IMR-90 (cell line): ENCODE measurements around the gene ST6GALNAC3. TPM values are rescaled to one million over a fixed set of nuclear protein-coding genes. Genes with fewer than 3 reads are reported as not detected.
"Not testable (repeated sequence)": the region's sequence is repeated elsewhere in the genome, so short reads cannot be mapped to it uniquely, and the experiment has no call there.

Source experiments
- ATAC-seq: fragments of 200-7000 bp; cut with Tn5 transposase; 2 replicates; pipeline ENCODE4 v1.9.1; 2020; ENCODE audit warnings: low read depth, mild to moderate bottlenecking, moderate library complexity
- BruUV-seq: library from RNA; stranded (reverse); fragments of 400-500 nt; replicated peaks from 2 replicates; lab custom pipeline; 2021; lab: Mats Ljungman, UMichigan
- CTCF ChIA-PET: fragments of 300-600 bp; formaldehyde crosslinking; extraction: SDS; loops from one replicate; lab custom pipeline; 2021; ENCODE audit warnings: antibody characterized with exemption; lab: Yijun Ruan, JAX
- POLR2A ChIA-PET: fragments of 300-600 bp; sonication (Branson Sonifier 250); formaldehyde crosslinking; loops from one replicate; lab custom pipeline; 2022; ENCODE audit warnings: antibody characterized with exemption; ENCODE audit not compliant: unreplicated experiment; lab: Charles Lee
- DNase-seq: peaks from one replicate; pipeline ENCODE4 v3.0.0; 2013
- H2AFZ ChIP-seq: replicated peaks from 2 replicates; pipeline ENCODE3; 2013; ENCODE audit warnings: low read length, mild to moderate bottlenecking; ENCODE audit not compliant: poor library complexity
- H2AK5ac ChIP-seq: 2 replicates; pipeline ENCODE4 v1.6.1; 2013; ENCODE audit warnings: low read depth, low read length, inconsistent platforms
- H2AK9ac ChIP-seq: replicated peaks from 2 replicates; pipeline ENCODE3; 2013; ENCODE audit warnings: mild to moderate bottlenecking, low read depth, low read length, moderate library complexity; ENCODE audit not compliant: poor library complexity
- H2BK120ac ChIP-seq: 2 replicates; pipeline ENCODE4 v1.6.1; 2013; ENCODE audit warnings: low read depth, low read length, inconsistent platforms
- H2BK15ac ChIP-seq: 3 replicates; pipeline ENCODE4 v1.6.1; 2013; ENCODE audit warnings: low read depth, low read length, inconsistent platforms
- H2BK20ac ChIP-seq: 2 replicates; pipeline ENCODE4 v1.6.1; 2013; ENCODE audit warnings: low read depth, mild to moderate bottlenecking, inconsistent platforms, low read length, moderate library complexity
- H2BK5ac ChIP-seq: 2 replicates; pipeline ENCODE4 v1.6.1; 2013; ENCODE audit warnings: mild to moderate bottlenecking, low read depth, low read length, inconsistent platforms; ENCODE audit not compliant: poor library complexity, severe bottlenecking
- H3K14ac ChIP-seq: replicated peaks from 2 replicates; pipeline ENCODE4 v1.6.1; 2013; ENCODE audit warnings: low read depth, low read length, inconsistent platforms
- H3K18ac ChIP-seq: 2 replicates; pipeline ENCODE4 v1.6.1; 2013; ENCODE audit warnings: low read depth, low read length, control low read depth
- H3K23ac ChIP-seq: 2 replicates; pipeline ENCODE4 v1.6.1; 2013; ENCODE audit warnings: low read depth, low read length, inconsistent platforms
- H3K27ac ChIP-seq: 2 replicates; pipeline ENCODE4 v1.5.1; 2013; ENCODE audit warnings: mild to moderate bottlenecking, control low read depth, low read length; ENCODE audit not compliant: insufficient read depth
- H3K27me3 ChIP-seq: 2 replicates; pipeline ENCODE4 v1.6.1; 2013; ENCODE audit warnings: low read length; ENCODE audit not compliant: control insufficient read depth, insufficient read depth
- H3K36me3 ChIP-seq: 2 replicates; pipeline ENCODE4 v1.6.1; 2013; ENCODE audit warnings: low read length, mixed read lengths; ENCODE audit not compliant: control insufficient read depth, insufficient read depth
- H3K4ac ChIP-seq: 2 replicates; pipeline ENCODE4 v1.6.1; 2013; ENCODE audit warnings: low read depth, low read length, inconsistent platforms
- H3K4me1 ChIP-seq: 2 replicates; pipeline ENCODE4 v1.6.1; 2013; ENCODE audit warnings: low read length, mixed read lengths; ENCODE audit not compliant: control insufficient read depth, insufficient read depth
- H3K4me2 ChIP-seq: 2 replicates; pipeline ENCODE4 v1.6.1; 2013; ENCODE audit warnings: low read depth, mild to moderate bottlenecking, control low read depth, low read length, moderate library complexity
- H3K4me3 ChIP-seq: 2 replicates; pipeline ENCODE4 v1.5.1; 2013; ENCODE audit warnings: low read depth, mild to moderate bottlenecking, control low read depth, low read length, moderate library complexity; ENCODE audit not compliant: insufficient read depth
- H3K56ac ChIP-seq: 2 replicates; pipeline ENCODE4 v1.6.1; 2013; ENCODE audit warnings: low read length, inconsistent platforms; ENCODE audit not compliant: insufficient read depth; ENCODE audit errors: extremely low read depth
- H3K79me1 ChIP-seq, 2 experiments: 2 replicates each; pipeline ENCODE4 v1.6.1; 2013; ENCODE audit warnings: low read length in 2 of 2, inconsistent platforms in 1 of 2, low read depth in 1 of 2
- H3K9ac ChIP-seq: 2 replicates; pipeline ENCODE4 v1.6.1; 2013; ENCODE audit warnings: low read depth, low read length, control low read depth
- H3K9me1 ChIP-seq: 2 replicates; pipeline ENCODE4 v1.6.1; 2013; ENCODE audit warnings: low read length, inconsistent platforms; ENCODE audit not compliant: insufficient read depth
- H3K9me3 ChIP-seq: 2 replicates; pipeline ENCODE4 v1.6.1; 2013; ENCODE audit warnings: low read length; ENCODE audit not compliant: control insufficient read depth, insufficient read depth
- H4K20me1 ChIP-seq: 2 replicates; pipeline ENCODE4 v1.6.1; 2013; ENCODE audit warnings: low read length, inconsistent platforms; ENCODE audit not compliant: insufficient read depth
- H4K5ac ChIP-seq: 2 replicates; pipeline ENCODE4 v1.6.1; 2013; ENCODE audit warnings: mild to moderate bottlenecking, low read depth, low read length, control low read depth
- H4K8ac ChIP-seq, 2 experiments: 2 replicates each; pipeline ENCODE4 v1.6.1; 2013; ENCODE audit warnings: low read depth in 2 of 2, low read length in 2 of 2, control low read depth in 1 of 2, inconsistent platforms in 1 of 2
- H4K91ac ChIP-seq: 2 replicates; pipeline ENCODE4 v1.6.1; 2013; ENCODE audit warnings: low read depth, low read length, inconsistent platforms; ENCODE audit not compliant: insufficient read depth
- FOS ChIP-seq: fragments of 150-350 bp; IDR thresholded peaks from 2 replicates; pipeline ENCODE4 v1.6.1; 2016; ENCODE audit warnings: low read depth, low read length
- MAZ ChIP-seq: IDR thresholded peaks from 2 replicates; pipeline ENCODE4 v1.6.1; 2012; ENCODE audit warnings: low read depth, mild to moderate bottlenecking, low read length, improper control_type of control experiment, moderate library complexity, borderline replicate concordance
- WGBS, 2 experiments: methylation state at CpG; one replicate each; pipeline versions ENCODE4 v1.1.5 to v1.1.7; 2013; ENCODE audit warnings: missing lambda C conversion rate in 2 of 2; ENCODE audit not compliant: insufficient read length in 1 of 2; ENCODE audit errors: extremely low coverage in 2 of 2; 5-methylcytosine and 5-hydroxymethylcytosine counted together
- dilution Hi-C: fragments of 300-500 bp; cut with HindIII; formaldehyde crosslinking; loops from one replicate; pipeline ENCODE4 v1.14.3; 2018; ENCODE audit warnings: low sequenced_read_pairs; ENCODE audit not compliant: unreplicated experiment
- in situ Hi-C: fragments of 300-500 bp; cut with MboI; formaldehyde crosslinking; loops from 3 replicates; pipeline ENCODE4 v1.14.3; 2019; ENCODE audit warnings: low sequenced_read_pairs, inconsistent platforms, mixed read lengths
- intact Hi-C: fragments of 100-400 bp; cut with micrococcal nuclease; formaldehyde crosslinking; loops from 2 replicates; pipeline ENCODE4 v1.10.0; 2022
- polyA plus RNA-seq, 3 experiments: library from polyadenylated mRNA; depleted of rRNA; stranded (reverse); fragments of >200 nt; gene quantifications; 2 replicates each; pipeline ENCODE4 v1.2.3, GENCODE V29; 2012; ENCODE audit warnings: low replicate concordance in 1 of 3
- total RNA-seq: library from RNA; depleted of rRNA; stranded (reverse); fragments of >200 nt; gene quantifications from 2 replicates; pipeline ENCODE4 v1.2.3, GENCODE V29; 2012

The ST6GALNAC3 gene
- total and polyA plus RNA-seq, 2 of the 4 experiments (the other 2 are of a cell fraction), result 0.65 to 1.3 TPM

- Histone ChIP-seq H4K20me1 (no peaks in the 10 kb centered on the region), H4K8ac (no peak overlapping the region), H3K4me3 (no peak overlapping the region), H2BK20ac (no peak overlapping the region), H2BK120ac (no peak overlapping the region), H3K4me1 (no peaks in the 10 kb centered on the region), H3K18ac (no peak overlapping the region), H2AFZ (no peak overlapping the region), H3K4ac (no peak overlapping the region), H3K14ac (no peak overlapping the region), H2BK15ac (no peak overlapping the region), H4K91ac (no peak overlapping the region), H3K23ac (no peak overlapping the region), H3K27me3 (no peaks in the 10 kb centered on the region), H3K56ac (no peak overlapping the region), H3K36me3 (no peaks in the 10 kb centered on the region), H3K4me2 (no peak overlapping the region), H3K9me3 (no peaks in the 10 kb centered on the region), H3K79me1 (no peaks in the 10 kb centered on the region), H3K9me1 (no peaks in the 10 kb centered on the region), H2BK5ac (no peak overlapping the region), H4K5ac (no peak overlapping the region), H2AK9ac (no peak overlapping the region), H2AK5ac (no peak overlapping the region), H3K27ac (no peak overlapping the region), H3K9ac (no peak overlapping the region)
- in situ Hi-C loops, result no loop called here
- POLR2A ChIA-PET, result no interaction called here
- 14% methylated on average over 1 of the region's 1 CpG; no CpG with 5 or more reads in 1 of the 2 experiments for WGBS, 2 experiments
- BruUV-seq, result no TSS peak
- intact Hi-C loops, result no loop called here
- no peak for ATAC-seq
- no peak for TF ChIP-seq MAZ
- TF ChIP-seq FOS, result no peak
- CTCF ChIA-PET, result no interaction called here
- dilution Hi-C loops, result no loop called here
- peak; percentile 11 for DNase-seq
These were observed 36.1 kb downstream of the ST6GALNAC3 start for GRCh38 chr1:76110666-76111065.

- H2AFZ ChIP-seq, DNase-seq, H4K91ac ChIP-seq, H3K27me3 ChIP-seq, H3K56ac ChIP-seq, H3K18ac ChIP-seq, H4K5ac ChIP-seq, H3K4me2 ChIP-seq, H2AK5ac ChIP-seq, H3K4me1 ChIP-seq, H3K9me1 ChIP-seq, in situ Hi-C loops, ATAC-seq, H3K4me3 ChIP-seq, H4K20me1 ChIP-seq, H3K27ac ChIP-seq, CTCF ChIA-PET, H3K79me1 ChIP-seq, H2AK9ac ChIP-seq, H3K14ac ChIP-seq, H4K8ac ChIP-seq, H3K9me3 ChIP-seq, H2BK5ac ChIP-seq, BruUV-seq, intact Hi-C loops, H2BK15ac ChIP-seq, H3K9ac ChIP-seq, H2BK120ac ChIP-seq, H3K36me3 ChIP-seq, POLR2A ChIA-PET, H3K23ac ChIP-seq, H3K4ac ChIP-seq, dilution Hi-C loops, H2BK20ac ChIP-seq: not testable (repeated sequence)
- no CpG with 5 or more reads among the region's 35 CpGs for WGBS, 2 experiments
These were observed 37.8 kb downstream of the ST6GALNAC3 start for GRCh38 chr1:76112321-76112720.
